ENCODE data around the gene TCF15. TPM values are rescaled to one million over a fixed set of nuclear protein-coding genes. Genes with fewer than 3 reads are reported as not detected.

The TCF15 gene
- total and polyA plus RNA-seq, 2 of the 13 experiments (the other 11 are each of a cell fraction or from before 2014, with no cell fraction given) = not detected

GRCh38 chr20:603116-603640, 6.9 kb downstream of the TCF15 start:
- Histone ChIP-seq H2AFZ (ENCODE audit: low read length) (no peak overlapping the region), H3K4me2 (ENCODE audit: low read depth, low read length) (no peak overlapping the region), H3K36me3 (replicated peaks in 1 of 2; ENCODE audit: control insufficient read depth in 1 of 2, insufficient read depth in 2 of 2, low read length in 2 of 2) (no peaks in the 10 kb centered on the region), H3K9me3 (ENCODE audit: low read length) (no peaks in the 10 kb centered on the region), H3K79me2 (ENCODE audit: insufficient read depth, low read length) (no peaks in the 10 kb centered on the region), H3K4me1 (ENCODE audit: insufficient read depth, low read length) (no peaks in the 10 kb centered on the region), H3K27ac (ENCODE audit: extremely low read length, insufficient read depth, low read length) (no peak overlapping the region), H3K27me3 (ENCODE audit: control insufficient read depth in 1 of 2, insufficient read depth in 2 of 2, low read length in 2 of 2) (peaks cover 11 to 52% of the 10 kb centered on the region in 2 experiments; a peak in 4 of 5 replicates), H3K9ac (ENCODE audit: insufficient read depth, low read depth, low read length) (no peak overlapping the region), H4K20me1 (ENCODE audit: insufficient read depth, low read length) (no peaks in the 10 kb centered on the region), H3K4me3 (replicated peaks in 1 of 3; ENCODE audit: insufficient read depth in 1 of 3, low read depth in 2 of 3, low read length in 3 of 3) (no peak overlapping the region)
- in situ Hi-C loops (cut with HindIII; ENCODE audit: extremely low pct_ligation_motif_present, low pct_unique_long_range_greater_than_20kb) (no loop called here), intact Hi-C loops (cut with micrococcal nuclease; ENCODE audit: unreplicated experiment) (no loop called here)
- BruUV-seq (replicated peaks) = no TSS peak
- no peak for DNase-seq (ENCODE audit: low spot score)
- peak; percentile 40 for ATAC-seq
- 11% methylated on average over 8 of the region's 8 CpGs for WGBS (ENCODE audit: low lambda C conversion rate)
- POLR2A ChIA-PET = no interaction called here
- FAIRE-seq = no peak
- TF ChIP-seq ZNF547 (CRISPR knock-in tag; IDR thresholded peaks at IDR 0.05) (no peak), TRIM22 (IDR thresholded peaks at IDR 0.05) (no peak), CTCF (CRISPR knock-in tag; IDR thresholded peaks at IDR 0.05) (peak; percentile 25; the same call in 1 of the 2 replicates), ZNF205 (CRISPR knock-in tag; IDR thresholded peaks at IDR 0.05) (no peak), ZNF280B (CRISPR knock-in tag; IDR thresholded peaks at IDR 0.05; ENCODE audit: borderline replicate concordance) (no peak)
- TF ChIP-seq, protein P1, sequence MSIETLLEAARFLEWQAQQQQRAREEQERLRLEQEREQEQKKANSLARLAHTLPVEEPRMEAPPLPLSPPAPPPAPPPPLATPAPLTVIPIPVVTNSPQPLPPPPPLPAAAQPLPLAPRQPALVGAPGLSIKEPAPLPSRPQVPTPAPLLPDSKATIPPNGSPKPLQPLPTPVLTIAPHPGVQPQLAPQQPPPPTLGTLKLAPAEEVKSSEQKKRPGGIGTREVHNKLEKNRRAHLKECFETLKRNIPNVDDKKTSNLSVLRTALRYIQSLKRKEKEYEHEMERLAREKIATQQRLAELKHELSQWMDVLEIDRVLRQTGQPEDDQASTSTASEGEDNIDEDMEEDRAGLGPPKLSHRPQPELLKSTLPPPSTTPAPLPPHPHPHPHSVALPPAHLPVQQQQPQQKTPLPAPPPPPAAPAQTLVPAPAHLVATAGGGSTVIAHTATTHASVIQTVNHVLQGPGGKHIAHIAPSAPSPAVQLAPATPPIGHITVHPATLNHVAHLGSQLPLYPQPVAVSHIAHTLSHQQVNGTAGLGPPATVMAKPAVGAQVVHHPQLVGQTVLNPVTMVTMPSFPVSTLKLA (IDR thresholded peaks at IDR 0.05) = peak; percentile 6; the same call in 1 of the 2 replicates
- CTCF ChIA-PET (ENCODE audit: low intra/inter-chr PET ratio, low total read pairs) = no interaction called here

All from HepG2 (cell line).